HG03565 (cell line): ENCODE results near the gene DMRTB1.
"Not testable (repeated sequence)": the region's sequence is repeated elsewhere in the genome, so short reads cannot be mapped to it uniquely, and the experiment has no call there.

Experiments
- ATAC-seq: cut with Tn5 transposase; IDR thresholded peaks from one replicate; pipeline ENCODE4 v1.9.1; 2021; ENCODE audit warnings: mild to moderate bottlenecking, moderate library complexity; ENCODE audit not compliant: unreplicated experiment

Gene DMRTB1

GRCh38 chr1:53434405-53435007 is 24.7 kb upstream of the DMRTB1 start:
- not testable (repeated sequence) for ATAC-seq

- ATAC-seq = no peak
Measured at GRCh38 chr1:53435151-53435550, 24.0 kb upstream of the DMRTB1 start.

GRCh38 chr1:53438427-53439336 is 20.5 kb upstream of the DMRTB1 start:
- ATAC-seq = no peak

- ATAC-seq = no peak
Measured at GRCh38 chr1:53439337-53440207, 19.6 kb upstream of the DMRTB1 start.

- ATAC-seq = no peak
Measured at GRCh38 chr1:53440633-53441032, 18.6 kb upstream of the DMRTB1 start.

GRCh38 chr1:53442299-53442698 is 16.9 kb upstream of the DMRTB1 start:
- ATAC-seq = no peak

- no peak for ATAC-seq
Measured at GRCh38 chr1:53446051-53446450, 13.1 kb upstream of the DMRTB1 start.

GRCh38 chr1:53447413-53447812 is 11.8 kb upstream of the DMRTB1 start:
- no peak for ATAC-seq

GRCh38 chr1:53448241-53448841 is 10.9 kb upstream of the DMRTB1 start:
- ATAC-seq = no peak

GRCh38 chr1:53449021-53449420 is 10.2 kb upstream of the DMRTB1 start:
- ATAC-seq = no peak

- ATAC-seq = no peak
Measured at GRCh38 chr1:53449693-53450092, 9.5 kb upstream of the DMRTB1 start.

- no peak for ATAC-seq
Measured at GRCh38 chr1:53450225-53450624, 9.0 kb upstream of the DMRTB1 start.

GRCh38 chr1:53454019-53454418 is 5.2 kb upstream of the DMRTB1 start:
- no peak for ATAC-seq

- ATAC-seq = no peak
Measured at GRCh38 chr1:53455364-53455991, 3.7 kb upstream of the DMRTB1 start.

GRCh38 chr1:53458634-53459033 is 565 bp upstream of the DMRTB1 start:
- no peak for ATAC-seq

GRCh38 chr1:53460211-53460634 is 1.0 kb downstream of the DMRTB1 start:
- ATAC-seq = no peak

- no peak for ATAC-seq
Measured at GRCh38 chr1:53460666-53461322, 1.6 kb downstream of the DMRTB1 start.

GRCh38 chr1:53461323-53462044 is 2.3 kb downstream of the DMRTB1 start:
- ATAC-seq = no peak

- no peak for ATAC-seq
Measured at GRCh38 chr1:53462193-53462592, 3.0 kb downstream of the DMRTB1 start.
